HG03039 (cell line): Measurements from ENCODE around the gene PCDHGB7.
"Not testable (repeated sequence)": the region's sequence is repeated elsewhere in the genome, so short reads cannot be mapped to it uniquely, and the experiment has no call there.

Experiments
- ATAC-seq: cut with Tn5 transposase; IDR thresholded peaks from one replicate; pipeline ENCODE4 v1.9.1; 2021; ENCODE audit warnings: mild to moderate bottlenecking, moderate library complexity; ENCODE audit not compliant: unreplicated experiment

PCDHGB7 gene

DNA sequence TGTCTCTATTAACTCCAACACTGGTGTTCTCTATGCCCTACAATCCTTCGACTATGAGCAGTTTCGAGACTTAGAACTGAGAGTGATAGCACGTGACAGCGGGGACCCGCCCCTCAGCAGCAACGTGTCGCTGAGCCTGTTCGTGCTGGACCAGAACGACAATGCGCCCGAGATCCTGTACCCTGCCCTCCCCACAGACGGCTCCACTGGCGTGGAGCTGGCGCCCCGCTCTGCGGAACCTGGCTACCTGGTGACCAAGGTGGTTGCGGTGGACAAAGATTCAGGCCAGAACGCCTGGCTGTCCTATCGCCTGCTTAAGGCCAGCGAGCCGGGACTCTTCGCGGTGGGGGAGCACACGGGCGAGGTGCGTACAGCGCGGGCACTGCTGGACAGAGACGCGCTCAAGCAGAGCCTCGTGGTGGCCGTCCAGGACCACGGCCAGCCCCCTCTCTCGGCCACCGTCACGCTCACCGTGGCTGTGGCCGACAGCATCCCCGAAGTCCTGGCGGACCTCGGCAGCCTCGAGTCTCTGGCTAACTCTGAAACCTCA is 5.3 kb downstream of the PCDHGB7 start:
- no peak for ATAC-seq

DNA sequence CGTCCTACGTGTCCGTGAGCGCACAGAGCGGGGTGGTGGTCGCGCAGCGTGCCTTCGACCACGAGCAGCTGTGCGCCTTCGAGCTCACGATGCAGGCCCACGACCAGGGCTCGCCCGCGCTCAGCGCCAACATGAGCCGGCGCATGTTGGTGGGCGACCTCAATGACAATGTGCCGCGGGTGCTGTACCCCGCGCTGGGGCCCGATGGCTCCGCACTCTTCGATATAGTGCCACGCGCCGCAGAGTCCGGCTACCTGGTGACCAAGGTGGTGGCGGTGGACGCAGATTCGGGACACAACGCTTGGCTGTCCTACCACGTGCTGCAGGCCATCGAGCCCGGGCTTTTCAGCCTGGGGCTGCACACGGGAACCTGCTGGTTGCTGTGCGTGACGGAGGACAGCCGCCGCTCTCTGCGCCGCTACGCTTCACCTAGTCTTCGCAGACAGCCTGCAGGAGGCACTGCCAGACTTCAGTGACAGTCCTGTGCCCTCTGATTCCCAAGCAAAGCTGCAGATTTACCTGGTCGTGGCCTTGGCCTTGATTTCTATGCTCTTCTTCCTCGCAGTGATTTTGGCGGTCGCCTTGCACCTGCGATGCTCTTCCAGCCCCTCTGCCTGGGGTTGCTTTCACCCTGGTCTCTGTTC is 10.4 kb downstream of the PCDHGB7 start:
- no peak for ATAC-seq

DNA sequence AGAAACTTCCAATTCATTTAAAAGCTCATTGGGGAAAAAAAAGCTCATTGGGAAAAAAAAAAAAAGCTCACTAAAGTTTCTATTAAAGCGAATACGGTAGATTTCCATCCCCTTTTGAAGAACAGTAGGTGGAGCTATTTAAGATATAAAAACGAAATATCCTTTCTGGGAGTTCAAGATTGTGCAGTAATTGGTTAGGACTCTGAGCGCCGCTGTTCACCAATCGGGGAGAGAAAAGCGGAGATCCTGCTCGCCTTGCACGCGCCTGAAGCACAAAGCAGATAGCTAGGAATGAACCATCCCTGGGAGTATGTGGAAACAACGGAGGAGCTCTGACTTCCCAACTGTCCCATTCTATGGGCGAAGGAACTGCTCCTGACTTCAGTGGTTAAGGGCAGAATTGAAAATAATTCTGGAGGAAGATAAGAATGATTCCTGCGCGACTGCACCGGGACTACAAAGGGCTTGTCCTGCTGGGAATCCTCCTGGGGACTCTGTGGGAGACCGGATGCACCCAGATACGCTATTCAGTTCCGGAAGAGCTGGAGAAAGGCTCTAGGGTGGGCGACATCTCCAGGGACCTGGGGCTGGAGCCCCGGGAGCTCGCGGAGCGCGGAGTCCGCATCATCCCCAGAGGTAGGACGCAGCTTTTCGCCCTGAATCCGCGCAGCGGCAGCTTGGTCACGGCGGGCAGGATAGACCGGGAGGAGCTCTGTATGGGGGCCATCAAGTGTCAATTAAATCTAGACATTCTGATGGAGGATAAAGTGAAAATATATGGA is 13.0 kb downstream of the PCDHGB7 start, which contains the start of gene PCDHGA12:
Gene PCDHGA12 (plus strand): TSS at position 176 of the 782 bp plus-strand sequence. CDS start 253 bp downstream, at position 429.
- ATAC-seq: peak; percentile 61

DNA sequence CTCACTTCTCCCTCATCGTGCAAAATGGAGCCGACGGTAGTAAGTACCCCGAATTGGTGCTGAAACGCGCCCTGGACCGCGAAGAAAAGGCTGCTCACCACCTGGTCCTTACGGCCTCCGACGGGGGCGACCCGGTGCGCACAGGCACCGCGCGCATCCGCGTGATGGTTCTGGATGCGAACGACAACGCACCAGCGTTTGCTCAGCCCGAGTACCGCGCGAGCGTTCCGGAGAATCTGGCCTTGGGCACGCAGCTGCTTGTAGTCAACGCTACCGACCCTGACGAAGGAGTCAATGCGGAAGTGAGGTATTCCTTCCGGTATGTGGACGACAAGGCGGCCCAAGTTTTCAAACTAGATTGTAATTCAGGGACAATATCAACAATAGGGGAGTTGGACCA is 13.8 kb downstream of the PCDHGB7 start:
- ATAC-seq: no peak

DNA sequence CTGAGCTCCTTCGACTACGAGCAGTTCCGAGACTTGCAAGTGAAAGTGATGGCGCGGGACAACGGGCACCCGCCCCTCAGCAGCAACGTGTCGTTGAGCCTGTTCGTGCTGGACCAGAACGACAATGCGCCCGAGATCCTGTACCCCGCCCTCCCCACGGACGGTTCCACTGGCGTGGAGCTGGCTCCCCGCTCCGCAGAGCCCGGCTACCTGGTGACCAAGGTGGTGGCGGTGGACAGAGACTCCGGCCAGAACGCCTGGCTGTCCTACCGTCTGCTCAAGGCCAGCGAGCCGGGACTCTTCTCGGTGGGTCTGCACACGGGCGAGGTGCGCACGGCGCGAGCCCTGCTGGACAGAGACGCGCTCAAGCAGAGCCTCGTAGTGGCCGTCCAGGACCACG is 14.8 kb downstream of the PCDHGB7 start:
- not testable (repeated sequence) for ATAC-seq

DNA sequence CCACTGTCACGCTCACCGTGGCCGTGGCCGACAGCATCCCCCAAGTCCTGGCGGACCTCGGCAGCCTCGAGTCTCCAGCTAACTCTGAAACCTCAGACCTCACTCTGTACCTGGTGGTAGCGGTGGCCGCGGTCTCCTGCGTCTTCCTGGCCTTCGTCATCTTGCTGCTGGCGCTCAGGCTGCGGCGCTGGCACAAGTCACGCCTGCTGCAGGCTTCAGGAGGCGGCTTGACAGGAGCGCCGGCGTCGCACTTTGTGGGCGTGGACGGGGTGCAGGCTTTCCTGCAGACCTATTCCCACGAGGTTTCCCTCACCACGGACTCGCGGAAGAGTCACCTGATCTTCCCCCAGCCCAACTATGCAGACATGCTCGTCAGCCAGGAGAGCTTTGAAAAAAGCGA is 15.2 kb downstream of the PCDHGB7 start:
- ATAC-seq: not testable (repeated sequence)

DNA sequence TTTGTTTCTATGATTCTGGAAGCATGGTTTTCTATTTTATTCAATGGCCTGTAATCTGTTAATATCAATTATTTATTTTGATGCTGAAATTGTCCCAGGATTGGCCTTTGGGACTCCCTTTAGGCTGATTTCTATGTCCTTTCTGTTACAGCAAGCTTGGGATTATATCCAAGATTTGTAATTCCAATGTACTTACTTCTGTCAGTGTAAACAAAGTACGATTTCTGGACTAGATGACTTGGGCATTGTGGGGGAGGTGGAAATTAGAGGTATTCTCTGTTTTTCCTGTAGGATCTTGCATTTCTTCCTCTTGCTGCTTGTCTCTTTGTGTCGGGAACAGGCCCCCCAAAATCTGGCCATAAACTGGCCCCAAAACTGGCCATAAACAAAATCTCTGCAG is 16.5 kb downstream of the PCDHGB7 start:
- no peak for ATAC-seq

DNA sequence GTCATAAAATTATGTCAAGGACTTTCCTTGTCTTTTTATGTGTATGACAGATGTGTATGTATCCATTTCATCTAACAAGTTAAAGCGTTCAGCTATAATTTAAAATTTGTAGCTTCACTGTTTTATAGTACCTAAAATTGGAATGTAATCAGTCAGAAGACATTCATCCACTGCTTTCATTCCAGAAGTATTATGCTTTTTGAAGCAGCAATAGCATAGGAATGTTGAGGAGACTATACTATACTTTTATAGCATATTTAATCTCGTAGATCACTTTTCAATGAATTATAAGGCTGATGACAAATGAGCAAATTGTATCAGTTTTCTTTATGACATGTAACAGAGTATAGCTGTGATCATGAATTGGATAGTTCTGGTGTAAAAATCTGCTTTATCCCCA is 19.7 kb downstream of the PCDHGB7 start:
- ATAC-seq: no peak

DNA sequence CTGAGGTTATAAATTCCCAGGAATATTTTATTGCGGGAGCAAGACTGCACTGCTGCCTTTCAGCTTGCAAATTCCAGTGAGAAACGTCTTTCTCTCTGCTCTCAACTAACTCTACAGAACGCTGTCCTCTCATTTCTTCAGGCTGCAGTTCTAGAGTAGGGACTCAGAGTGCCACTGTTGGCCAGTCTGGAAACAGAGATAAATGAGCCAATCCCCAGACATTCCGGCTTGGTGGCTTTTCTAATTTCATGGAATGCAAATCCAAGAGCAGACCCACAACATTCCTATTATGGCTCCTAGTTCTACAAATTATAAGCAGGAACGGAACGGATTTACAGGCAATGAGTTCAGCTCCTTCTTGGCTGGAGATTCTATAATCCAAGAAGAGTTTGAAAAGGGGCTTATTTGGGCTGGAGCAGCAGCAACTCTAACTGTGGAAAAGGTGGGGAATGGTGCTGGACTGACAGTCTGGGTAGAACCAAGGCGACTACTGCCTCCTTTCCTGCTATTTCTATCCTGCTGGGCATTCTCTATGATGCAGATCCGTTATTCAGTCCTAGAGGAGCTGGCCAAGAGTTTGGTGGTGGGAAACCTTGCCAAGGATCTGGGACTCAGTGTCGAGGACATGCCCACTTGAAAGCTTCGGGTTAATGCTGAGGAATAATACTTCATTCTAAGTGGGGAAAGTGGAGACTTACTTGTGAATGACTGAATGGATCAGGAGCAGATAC is 22.1 kb downstream of the PCDHGB7 start:
- no peak for ATAC-seq

DNA sequence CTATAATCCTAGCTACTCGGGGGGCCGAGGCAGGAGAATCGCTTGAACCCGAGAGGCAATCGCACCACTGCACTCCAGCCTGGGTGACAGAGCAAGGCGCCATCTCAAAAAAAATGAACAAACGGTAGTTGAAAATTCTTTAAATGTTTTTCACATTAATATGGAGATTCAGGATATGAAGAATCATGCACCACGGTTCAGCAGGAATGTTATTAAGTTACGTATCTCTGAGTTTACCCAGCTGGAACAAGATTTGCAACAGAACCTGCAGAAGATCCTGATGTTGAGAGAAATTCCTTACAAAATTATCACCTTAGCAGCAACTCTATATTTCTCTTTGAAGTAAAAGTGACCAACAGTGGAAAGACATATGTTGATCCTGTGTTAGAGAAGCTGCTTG is 22.9 kb downstream of the PCDHGB7 start:
- no peak for ATAC-seq

DNA sequence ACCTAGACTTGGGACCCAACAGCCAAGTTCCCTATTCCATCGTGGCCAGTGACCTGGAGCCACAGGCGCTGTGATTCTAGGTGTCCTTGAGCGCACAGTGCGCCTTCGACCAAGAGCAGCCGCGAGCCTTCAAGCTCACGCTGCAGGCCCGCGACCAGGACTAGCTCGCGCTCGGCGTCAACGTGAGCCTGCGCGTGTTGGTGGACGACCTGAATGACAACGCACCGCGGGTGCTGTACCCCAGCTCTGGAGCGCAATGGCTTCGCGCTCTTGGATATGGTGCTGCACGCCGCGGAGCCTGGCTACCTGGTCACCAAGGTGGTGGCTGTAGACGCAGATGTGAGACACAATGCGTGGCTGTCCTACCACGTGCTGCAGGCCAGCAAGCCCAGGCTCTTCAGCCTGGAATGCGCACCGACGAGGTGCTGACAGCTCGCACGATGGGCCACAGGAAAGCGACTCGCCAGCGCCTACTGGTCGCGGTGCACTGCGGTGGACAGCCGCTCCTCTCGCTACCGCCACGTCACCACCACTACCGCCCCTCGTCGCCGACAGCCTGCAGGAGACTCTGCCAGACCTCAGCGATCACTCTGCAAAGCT is 24.2 kb downstream of the PCDHGB7 start:
- ATAC-seq: no peak

DNA sequence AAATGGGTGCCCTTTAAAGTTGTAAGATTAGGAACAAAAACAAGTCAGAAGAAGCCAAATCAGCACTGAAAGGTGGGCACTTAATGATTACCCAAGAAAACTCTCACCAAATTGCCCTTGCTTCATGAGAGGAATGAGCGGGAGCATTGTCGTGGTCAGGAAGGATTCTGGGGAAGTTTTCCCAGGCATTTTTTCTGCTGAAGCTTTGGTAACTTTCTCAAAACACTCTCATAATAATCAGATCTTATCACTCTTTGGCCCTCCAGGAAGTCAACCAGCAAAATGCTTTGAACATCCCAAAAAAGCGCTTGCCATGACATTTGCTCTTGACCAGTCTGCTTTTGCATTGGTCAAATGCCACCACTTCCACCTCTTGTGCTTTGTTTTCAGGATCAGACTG is 47.9 kb downstream of the PCDHGB7 start:
- no peak for ATAC-seq
